Measurements from ENCODE around the gene NADSYN1. TPM values are rescaled to one million over a fixed set of nuclear protein-coding genes. Genes with fewer than 3 reads are reported as not detected.
A peak's percentile ranks its signal among the peaks of the same experiment; 100 is the strongest.

Gene NADSYN1
- total and polyA plus RNA-seq, 2 donors from 2014 or later = 34.9 to 72.9 TPM

DNA sequence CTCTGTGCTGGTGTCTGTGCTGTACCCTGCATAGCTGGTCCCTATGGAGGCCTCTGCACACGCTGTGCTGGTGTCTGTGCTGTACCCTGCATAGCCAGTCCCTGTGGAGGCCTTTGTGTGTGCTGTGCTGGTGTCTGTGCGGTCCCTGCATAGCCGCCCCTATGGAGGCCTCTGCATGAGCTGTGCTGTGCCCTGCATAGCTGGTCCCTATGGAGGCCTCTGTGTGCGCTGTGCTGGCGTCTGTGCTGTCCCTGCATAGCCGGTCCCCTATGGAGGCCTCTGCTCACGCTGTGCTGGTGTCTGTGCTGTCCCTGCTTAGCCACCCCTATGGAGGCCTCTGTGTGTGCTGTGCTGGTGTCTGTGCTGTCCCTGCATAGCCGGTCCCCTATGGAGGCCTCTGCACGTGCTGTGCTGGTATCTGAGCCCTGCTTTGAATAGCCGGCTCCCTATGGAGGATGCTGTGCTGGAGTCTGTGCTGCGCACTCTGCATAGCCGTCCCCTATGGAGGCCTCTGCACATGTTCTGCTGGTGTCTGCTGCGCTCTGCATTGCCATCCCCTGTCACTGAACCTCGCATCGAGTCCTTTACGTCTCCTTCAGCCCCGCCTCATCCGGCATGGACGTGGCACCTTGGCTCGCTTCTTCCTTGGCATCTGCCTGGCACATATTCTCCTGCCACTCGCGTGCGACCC, 6.2 kb downstream of the NADSYN1 start:
- Histone ChIP-seq H3K4me3 (ENCODE audit: low read length in 3 of 3) (no peak overlapping the region), H3K36me3 (ENCODE audit: control insufficient read depth in 2 of 3, insufficient read depth in 3 of 3, low read length in 3 of 3) (peaks cover 5 to 43% (median 30%) of the 10 kb centered on the region in 3 donors), H3K27me3 (ENCODE audit: control insufficient read depth, insufficient read depth, low read length) (no peaks in the 10 kb centered on the region), H3K4me1 (ENCODE audit: control insufficient read depth in 2 of 3, insufficient read depth in 2 of 3, low read depth in 1 of 3, low read length in 3 of 3) (peaks cover 0 to 4% (median 0%) of the 10 kb centered on the region in 3 donors), H3K9me3 (ENCODE audit: control insufficient read depth in 2 of 3, insufficient read depth in 1 of 3, low read length in 3 of 3) (no peaks in the 10 kb centered on the region), H3K9ac (ENCODE audit: low read length in 3 of 3) (no peak overlapping the region), H3K27ac (ENCODE audit: low read depth in 2 of 2, low read length in 2 of 2) (no peak overlapping the region)
- intact Hi-C loops (cut with DNase I) = no loop called here
- FAIRE-seq = no peak
- TF ChIP-seq, protein P1, sequence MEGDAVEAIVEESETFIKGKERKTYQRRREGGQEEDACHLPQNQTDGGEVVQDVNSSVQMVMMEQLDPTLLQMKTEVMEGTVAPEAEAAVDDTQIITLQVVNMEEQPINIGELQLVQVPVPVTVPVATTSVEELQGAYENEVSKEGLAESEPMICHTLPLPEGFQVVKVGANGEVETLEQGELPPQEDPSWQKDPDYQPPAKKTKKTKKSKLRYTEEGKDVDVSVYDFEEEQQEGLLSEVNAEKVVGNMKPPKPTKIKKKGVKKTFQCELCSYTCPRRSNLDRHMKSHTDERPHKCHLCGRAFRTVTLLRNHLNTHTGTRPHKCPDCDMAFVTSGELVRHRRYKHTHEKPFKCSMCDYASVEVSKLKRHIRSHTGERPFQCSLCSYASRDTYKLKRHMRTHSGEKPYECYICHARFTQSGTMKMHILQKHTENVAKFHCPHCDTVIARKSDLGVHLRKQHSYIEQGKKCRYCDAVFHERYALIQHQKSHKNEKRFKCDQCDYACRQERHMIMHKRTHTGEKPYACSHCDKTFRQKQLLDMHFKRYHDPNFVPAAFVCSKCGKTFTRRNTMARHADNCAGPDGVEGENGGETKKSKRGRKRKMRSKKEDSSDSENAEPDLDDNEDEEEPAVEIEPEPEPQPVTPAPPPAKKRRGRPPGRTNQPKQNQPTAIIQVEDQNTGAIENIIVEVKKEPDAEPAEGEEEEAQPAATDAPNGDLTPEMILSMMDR (IDR thresholded peaks at IDR 0.05; ENCODE audit: borderline replicate concordance, extremely low read depth, insufficient read depth) = no peak
- DNase-seq = peak in 1 of 5 donors; percentile 58

DNA sequence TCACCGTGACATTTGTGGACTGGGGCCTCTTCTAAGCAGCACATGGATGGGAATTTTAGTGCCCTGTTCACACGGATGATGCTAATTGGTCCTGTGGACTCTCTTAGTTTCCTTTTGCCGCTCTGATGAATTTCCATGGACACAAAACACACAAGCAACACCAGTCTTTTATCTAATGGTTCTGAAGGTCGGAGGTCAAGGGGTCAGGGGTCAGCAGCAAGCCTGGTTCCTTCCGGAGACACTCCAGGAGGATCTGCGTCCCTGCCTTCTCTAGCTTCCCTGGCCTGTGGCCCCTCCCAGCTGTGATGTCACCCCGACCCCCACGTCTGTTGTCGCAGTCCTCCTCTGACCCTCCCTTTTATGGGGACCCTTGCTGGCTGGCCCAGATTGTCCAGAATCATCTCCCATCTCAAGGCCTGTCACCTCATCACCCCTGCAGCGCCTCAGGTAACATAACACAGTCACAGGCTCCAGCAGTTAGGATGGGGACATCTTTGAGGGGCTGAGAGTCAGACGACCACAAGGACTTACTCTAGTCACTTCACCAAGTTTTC, 6.8 kb downstream of the NADSYN1 start:
- TF ChIP-seq, protein P1 (IDR thresholded peaks at IDR 0.05; ENCODE audit: borderline replicate concordance, extremely low read depth, insufficient read depth) = no peak
- Histone ChIP-seq H3K27ac (ENCODE audit: low read depth in 2 of 2, low read length in 2 of 2) (no peak overlapping the region), H3K9me3 (ENCODE audit: control insufficient read depth in 2 of 3, insufficient read depth in 1 of 3, low read length in 3 of 3) (no peaks in the 10 kb centered on the region), H3K4me1 (ENCODE audit: control insufficient read depth in 2 of 3, insufficient read depth in 2 of 3, low read depth in 1 of 3, low read length in 3 of 3) (no peaks in the 10 kb centered on the region), H3K27me3 (ENCODE audit: control insufficient read depth, insufficient read depth, low read length) (no peaks in the 10 kb centered on the region), H3K4me3 (ENCODE audit: low read length in 3 of 3) (no peak overlapping the region), H3K9ac (ENCODE audit: low read length in 3 of 3) (no peak overlapping the region), H3K36me3 (ENCODE audit: control insufficient read depth in 2 of 3, insufficient read depth in 3 of 3, low read length in 3 of 3) (peaks cover 5 to 44% (median 30%) of the 10 kb centered on the region in 3 donors)
- FAIRE-seq (no peak), DNase-seq (peak in 1 of 5 donors; percentile 26)
- intact Hi-C loops (cut with DNase I) = no loop called here

DNA sequence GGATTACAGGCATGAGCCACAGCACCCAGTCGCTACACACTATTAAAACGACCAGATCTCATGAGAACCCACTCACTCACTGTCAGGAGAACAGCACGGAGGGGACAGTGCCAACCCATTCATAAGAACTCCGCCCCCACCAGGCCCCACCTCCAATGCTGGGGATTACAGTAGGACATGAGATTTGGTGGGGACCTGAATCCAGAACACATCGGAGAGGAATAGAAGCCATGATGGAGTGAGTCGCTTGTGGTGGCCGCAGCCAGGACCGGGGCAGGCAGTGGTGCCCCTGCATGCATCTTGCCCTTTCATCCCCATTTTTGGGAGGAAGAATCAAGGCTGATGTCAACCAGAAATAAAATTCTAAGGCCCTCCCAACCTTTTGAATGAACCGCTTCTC, 8.7 kb downstream of the NADSYN1 start:
- Histone ChIP-seq H3K4me3 (ENCODE audit: low read length in 3 of 3) (no peak overlapping the region), H3K36me3 (ENCODE audit: control insufficient read depth in 2 of 3, insufficient read depth in 3 of 3, low read length in 3 of 3) (peaks cover 0 to 35% (median 23%) of the 10 kb centered on the region in 3 donors), H3K9me3 (ENCODE audit: control insufficient read depth in 2 of 3, insufficient read depth in 1 of 3, low read length in 3 of 3) (no peaks in the 10 kb centered on the region), H3K27me3 (ENCODE audit: control insufficient read depth, insufficient read depth, low read length) (no peaks in the 10 kb centered on the region), H3K9ac (ENCODE audit: low read length in 3 of 3) (no peak overlapping the region), H3K27ac (ENCODE audit: low read depth in 2 of 2, low read length in 2 of 2) (no peak overlapping the region), H3K4me1 (ENCODE audit: control insufficient read depth in 2 of 3, insufficient read depth in 2 of 3, low read depth in 1 of 3, low read length in 3 of 3) (no peaks in the 10 kb centered on the region)
- TF ChIP-seq, protein P1 (IDR thresholded peaks at IDR 0.05; ENCODE audit: borderline replicate concordance, extremely low read depth, insufficient read depth) = no peak
- DNase-seq = peak in 1 of 5 donors; percentile 46
- intact Hi-C loops (cut with DNase I) = no loop called here
- no peak for FAIRE-seq
